ENCODE data around the gene DKC1. TPM values are rescaled to one million over a fixed set of nuclear protein-coding genes. Genes with fewer than 3 reads are reported as not detected.

Gene DKC1
- total and polyA plus RNA-seq, 2 experiments from 2014 or later: 27.8 to 38.9 TPM

DNA sequence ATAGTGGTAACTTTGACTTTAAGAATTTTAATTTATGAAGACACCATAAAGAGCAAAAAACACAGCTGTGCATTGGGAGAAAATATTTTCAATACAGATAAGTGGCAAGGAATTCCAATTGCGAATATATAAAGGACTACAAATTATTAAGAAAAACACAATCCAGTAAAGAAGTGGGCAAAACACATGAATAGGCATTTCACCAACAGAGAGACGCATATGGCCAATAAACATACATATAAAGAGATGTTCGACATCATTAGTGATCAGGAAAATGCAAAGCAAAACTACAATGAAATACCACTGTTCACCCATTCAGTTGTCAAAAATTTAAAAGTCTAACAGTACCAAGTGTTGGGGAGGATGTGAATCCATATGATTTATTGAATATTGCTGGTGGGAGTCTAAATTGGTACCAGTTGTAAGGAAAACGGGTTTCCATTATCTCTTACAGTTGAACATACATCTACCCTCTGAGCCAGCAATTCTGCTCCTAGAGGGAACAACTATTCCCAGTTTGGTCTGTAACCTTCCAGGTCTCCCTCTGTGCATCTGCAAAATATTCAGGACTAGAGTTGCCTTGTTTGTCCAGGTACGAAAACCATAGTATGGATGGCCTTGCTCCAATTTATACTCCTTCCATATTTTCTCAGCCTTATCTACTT is 44.3 kb downstream of the DKC1 start:
- H3K9me3 ChIP-seq (ENCODE audit: low read depth): no peaks in the 10 kb centered on the region
- peaks cover 3% of the 10 kb centered on the region for H3K79me2 ChIP-seq
- no peaks in the 10 kb centered on the region for H3K27me3 ChIP-seq
- no peak overlapping the region for H3K4me3 ChIP-seq
- H3K4me1 ChIP-seq (ENCODE audit: insufficient read depth): no peaks in the 10 kb centered on the region
- 82% methylated on average over 5 of the region's 5 CpGs for WGBS (ENCODE audit: low lambda C conversion rate, missing lambda C conversion rate)
- H3K4me2 ChIP-seq: no peak overlapping the region
- H3K9me2 ChIP-seq (replicated peaks; ENCODE audit: insufficient read depth): no peaks in the 10 kb centered on the region
- H4K20me1 ChIP-seq (ENCODE audit: insufficient read depth, poor library complexity, severe bottlenecking): no peaks in the 10 kb centered on the region
- H2AFZ ChIP-seq: no peak overlapping the region
- no peaks in the 10 kb centered on the region for H3K36me3 ChIP-seq (replicated peaks; ENCODE audit: insufficient read depth, low read depth)
- H3K27ac ChIP-seq: no peak overlapping the region
- TF ChIP-seq EZH2 (IDR thresholded peaks at IDR 0.05; ENCODE audit: borderline replicate concordance): no peak
- no peak for TF ChIP-seq EZH2phosphoT487 (IDR thresholded peaks at IDR 0.05; ENCODE audit: low read depth, severe bottlenecking, unreplicated experiment)
- TF ChIP-seq, protein P1, sequence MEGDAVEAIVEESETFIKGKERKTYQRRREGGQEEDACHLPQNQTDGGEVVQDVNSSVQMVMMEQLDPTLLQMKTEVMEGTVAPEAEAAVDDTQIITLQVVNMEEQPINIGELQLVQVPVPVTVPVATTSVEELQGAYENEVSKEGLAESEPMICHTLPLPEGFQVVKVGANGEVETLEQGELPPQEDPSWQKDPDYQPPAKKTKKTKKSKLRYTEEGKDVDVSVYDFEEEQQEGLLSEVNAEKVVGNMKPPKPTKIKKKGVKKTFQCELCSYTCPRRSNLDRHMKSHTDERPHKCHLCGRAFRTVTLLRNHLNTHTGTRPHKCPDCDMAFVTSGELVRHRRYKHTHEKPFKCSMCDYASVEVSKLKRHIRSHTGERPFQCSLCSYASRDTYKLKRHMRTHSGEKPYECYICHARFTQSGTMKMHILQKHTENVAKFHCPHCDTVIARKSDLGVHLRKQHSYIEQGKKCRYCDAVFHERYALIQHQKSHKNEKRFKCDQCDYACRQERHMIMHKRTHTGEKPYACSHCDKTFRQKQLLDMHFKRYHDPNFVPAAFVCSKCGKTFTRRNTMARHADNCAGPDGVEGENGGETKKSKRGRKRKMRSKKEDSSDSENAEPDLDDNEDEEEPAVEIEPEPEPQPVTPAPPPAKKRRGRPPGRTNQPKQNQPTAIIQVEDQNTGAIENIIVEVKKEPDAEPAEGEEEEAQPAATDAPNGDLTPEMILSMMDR (IDR thresholded peaks at IDR 0.05; ENCODE audit: poor library complexity): no peak
- DNase-seq (ENCODE audit: low spot score): no peak

GRCh38 chrX:154809939-154810665 is 47.4 kb downstream of the DKC1 start:
- Histone ChIP-seq H3K4me2 (no peak overlapping the region), H4K20me1 (ENCODE audit: insufficient read depth, poor library complexity, severe bottlenecking) (no peaks in the 10 kb centered on the region), H3K79me2 (no peaks in the 10 kb centered on the region), H3K4me1 (ENCODE audit: insufficient read depth) (no peaks in the 10 kb centered on the region), H3K9me2 (replicated peaks; ENCODE audit: insufficient read depth) (no peaks in the 10 kb centered on the region), H3K27ac (no peak overlapping the region), H3K4me3 (no peak overlapping the region), H3K27me3 (no peaks in the 10 kb centered on the region), H3K36me3 (replicated peaks; ENCODE audit: insufficient read depth, low read depth) (no peaks in the 10 kb centered on the region), H3K9me3 (ENCODE audit: low read depth) (no peaks in the 10 kb centered on the region), H2AFZ (no peak overlapping the region)
- DNase-seq (ENCODE audit: low spot score): no peak
- TF ChIP-seq EZH2phosphoT487 (IDR thresholded peaks at IDR 0.05; ENCODE audit: low read depth, severe bottlenecking, unreplicated experiment): no peak
- TF ChIP-seq, protein P1 (IDR thresholded peaks at IDR 0.05; ENCODE audit: poor library complexity): no peak
- TF ChIP-seq EZH2 (IDR thresholded peaks at IDR 0.05; ENCODE audit: borderline replicate concordance): no peak
- WGBS (ENCODE audit: low lambda C conversion rate, missing lambda C conversion rate): 77% methylated on average over 1 of the region's 1 CpG

DNA sequence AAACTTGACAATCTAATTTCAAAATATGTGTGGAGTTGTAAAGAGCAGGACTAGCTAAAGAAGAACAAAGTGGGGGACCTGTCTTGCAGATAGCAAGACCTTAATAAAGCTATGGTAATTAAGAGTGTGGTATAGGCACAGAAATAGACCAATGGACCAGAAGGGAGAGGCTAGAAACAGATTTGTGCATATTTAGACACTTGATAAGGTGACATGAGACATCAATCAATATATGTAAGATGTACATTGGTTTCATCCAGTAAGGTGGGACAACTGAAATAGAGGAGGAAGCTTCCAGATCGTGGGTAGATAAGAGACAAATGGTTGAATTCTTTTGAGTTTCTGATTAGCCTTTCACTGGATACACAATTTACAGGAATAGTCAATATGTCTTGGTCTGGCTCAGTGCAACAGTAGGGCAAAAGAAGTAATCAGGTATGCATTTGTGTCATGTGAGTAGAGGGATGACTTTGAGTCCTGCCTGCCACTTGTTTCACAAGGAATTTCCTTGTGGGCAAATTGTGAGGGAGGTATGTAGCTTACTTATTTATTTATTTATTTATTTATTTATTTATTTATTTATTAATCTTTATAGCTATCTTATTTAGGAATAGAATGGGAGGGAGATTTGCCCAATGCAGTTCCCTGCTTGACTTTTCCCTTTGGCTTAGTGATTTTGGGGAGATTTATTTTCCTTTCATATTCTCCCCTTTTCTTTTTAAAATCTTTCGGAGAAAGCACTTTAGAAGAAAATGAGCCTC is 49.9 kb downstream of the DKC1 start:
- H3K9me2 ChIP-seq (replicated peaks; ENCODE audit: insufficient read depth): no peaks in the 10 kb centered on the region
- no peak overlapping the region for H2AFZ ChIP-seq
- H3K27ac ChIP-seq: no peak overlapping the region
- H3K79me2 ChIP-seq: no peaks in the 10 kb centered on the region
- no peaks in the 10 kb centered on the region for H4K20me1 ChIP-seq (ENCODE audit: insufficient read depth, poor library complexity, severe bottlenecking)
- TF ChIP-seq, protein P1 (IDR thresholded peaks at IDR 0.05; ENCODE audit: poor library complexity): no peak
- TF ChIP-seq EZH2phosphoT487 (IDR thresholded peaks at IDR 0.05; ENCODE audit: low read depth, severe bottlenecking, unreplicated experiment) (no peak), EZH2 (IDR thresholded peaks at IDR 0.05; ENCODE audit: borderline replicate concordance) (no peak)
- 58% methylated on average over 2 of the region's 2 CpGs for WGBS (ENCODE audit: low lambda C conversion rate, missing lambda C conversion rate)
- H3K27me3 ChIP-seq: no peaks in the 10 kb centered on the region
- H3K4me2 ChIP-seq: no peak overlapping the region
- no peak for DNase-seq (ENCODE audit: low spot score)
- no peak overlapping the region for H3K4me3 ChIP-seq
- H3K9me3 ChIP-seq (ENCODE audit: low read depth): no peaks in the 10 kb centered on the region
- no peaks in the 10 kb centered on the region for H3K4me1 ChIP-seq (ENCODE audit: insufficient read depth)
- no peaks in the 10 kb centered on the region for H3K36me3 ChIP-seq (replicated peaks; ENCODE audit: insufficient read depth, low read depth)

Measured in hepatocyte (in vitro differentiated cells).